NAMALWA (cell line): Measurements from ENCODE around the gene EMP2.

Experiments used
- DNase-seq: peaks from one replicate; pipeline ENCODE4 v3.0.0-alpha.2; 2015; ENCODE audit warnings: low spot score

Gene EMP2

DNA sequence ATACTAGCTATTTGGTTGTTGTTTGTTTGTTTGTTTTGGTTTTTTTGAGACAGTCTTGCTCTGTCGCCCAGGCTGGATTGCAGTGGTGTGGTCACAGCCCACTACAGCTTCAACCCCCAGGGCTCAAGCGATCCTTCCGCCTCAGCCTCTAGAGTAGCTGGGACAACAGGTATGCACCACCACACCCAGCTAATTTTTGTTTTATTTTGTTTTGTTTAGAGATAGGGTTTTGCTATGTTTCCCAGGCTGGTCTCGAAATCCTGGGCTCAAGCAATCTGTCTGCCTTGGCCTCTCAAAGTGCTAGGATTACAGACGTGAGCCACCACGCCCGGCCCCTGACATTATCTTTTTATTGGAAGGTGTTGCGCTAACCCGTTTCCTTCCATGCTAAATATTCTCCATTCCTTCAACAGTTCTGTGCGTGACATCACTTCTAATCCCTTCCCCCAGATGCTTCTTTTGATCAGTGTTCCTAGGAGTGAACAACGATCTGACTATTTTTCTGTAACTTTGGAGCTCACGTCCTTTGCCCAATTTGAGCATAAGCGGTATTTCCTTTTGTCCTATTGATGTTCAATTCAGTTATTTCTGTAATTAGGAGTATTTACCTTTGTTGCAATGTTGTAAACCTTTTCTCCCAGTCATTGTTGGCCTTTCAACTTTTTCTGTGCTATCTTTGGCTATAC lies 30.2 kb upstream of the EMP2 start:
- no peak for DNase-seq

DNA sequence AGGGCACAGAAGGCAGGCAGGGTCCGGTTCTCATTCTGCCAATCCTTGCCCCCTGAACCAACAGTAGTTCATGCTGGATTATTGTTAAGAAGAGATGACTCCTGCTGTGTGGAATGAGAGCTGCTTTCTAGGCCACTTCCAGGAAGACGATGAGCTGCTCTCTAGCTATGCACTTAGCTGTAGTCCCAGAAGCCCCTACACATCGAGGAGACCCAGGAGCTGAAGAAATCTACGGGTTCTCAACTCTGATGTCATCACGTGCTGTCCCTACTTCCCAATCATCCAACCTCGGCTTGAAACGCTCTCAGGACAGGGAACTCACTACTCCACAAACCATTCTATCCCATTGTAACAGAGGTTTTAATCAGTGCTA lies 29.0 kb upstream of the EMP2 start:
- DNase-seq = no peak

DNA sequence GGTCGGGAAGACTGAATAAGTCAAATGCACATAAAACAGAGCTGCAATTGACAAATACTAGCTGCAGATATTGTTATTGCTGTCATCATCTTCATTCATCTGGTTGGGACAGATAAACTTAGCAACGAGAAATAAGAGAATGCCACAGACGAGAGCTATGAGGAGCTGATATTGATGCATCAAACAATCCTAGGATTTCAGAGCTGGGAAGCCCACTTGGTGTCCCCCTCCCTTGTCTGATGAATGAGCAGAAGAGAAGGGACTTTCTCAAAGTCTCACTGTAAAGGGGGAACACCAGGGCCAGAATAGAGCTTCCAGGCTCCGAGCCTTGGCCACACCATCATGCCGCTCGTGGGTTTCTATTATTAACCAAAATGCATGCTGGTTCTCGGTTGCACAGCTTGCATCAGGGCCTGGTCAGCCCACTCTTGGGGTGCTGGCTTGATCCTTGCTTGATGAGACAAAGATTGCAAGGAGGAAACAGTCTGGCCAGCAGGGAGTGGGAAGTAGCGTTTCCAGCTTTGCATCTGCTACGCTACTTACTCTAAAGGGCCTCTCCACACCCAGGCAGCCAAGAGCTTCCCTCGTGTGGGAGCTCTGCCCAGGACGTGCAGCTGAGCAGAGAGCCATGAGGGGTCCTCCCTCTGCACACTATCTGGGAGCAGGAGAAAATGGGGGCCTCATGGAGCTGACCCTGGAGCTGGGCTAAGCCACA lies 28.4 kb upstream of the EMP2 start:
- DNase-seq = no peak

DNA sequence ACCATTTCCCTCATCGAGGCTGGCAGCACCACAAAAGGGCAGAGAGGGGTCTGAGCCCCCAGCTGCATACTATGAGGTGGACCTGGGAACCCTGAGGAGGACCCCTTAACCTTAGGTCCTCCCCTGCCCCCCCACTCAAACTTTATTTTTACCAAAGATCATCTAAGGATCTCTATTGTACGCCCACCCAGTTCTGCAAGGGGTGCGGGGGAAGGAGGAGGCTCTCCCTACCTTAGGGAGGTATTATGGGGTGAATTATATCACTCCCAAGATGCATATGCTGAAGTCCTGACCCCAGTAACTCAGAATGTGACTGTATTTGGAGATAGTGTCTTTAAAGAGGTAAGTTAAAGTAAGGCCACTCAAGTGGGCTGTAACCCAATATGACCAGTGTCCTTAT lies 26.8 kb upstream of the EMP2 start:
- no peak for DNase-seq

DNA sequence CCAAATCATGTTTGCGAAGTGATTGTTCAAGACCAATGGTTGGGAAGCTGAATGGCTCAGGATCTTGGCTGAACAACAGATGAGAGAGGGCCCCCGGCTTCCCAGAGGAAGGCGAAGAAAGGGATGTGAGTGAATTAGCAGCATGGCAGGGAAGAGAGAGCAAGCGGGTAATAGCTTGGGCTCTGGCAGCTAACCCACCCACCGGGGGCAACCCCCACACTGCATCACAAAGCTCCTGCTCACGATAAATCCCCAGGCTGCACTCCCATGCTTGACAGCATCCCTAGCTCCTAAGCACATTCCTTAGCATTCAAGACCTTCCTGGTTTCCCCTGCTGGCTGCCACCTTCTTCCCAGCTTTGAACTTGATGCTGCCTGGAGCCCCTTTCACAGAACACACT lies 26.2 kb upstream of the EMP2 start:
- DNase-seq = no peak

DNA sequence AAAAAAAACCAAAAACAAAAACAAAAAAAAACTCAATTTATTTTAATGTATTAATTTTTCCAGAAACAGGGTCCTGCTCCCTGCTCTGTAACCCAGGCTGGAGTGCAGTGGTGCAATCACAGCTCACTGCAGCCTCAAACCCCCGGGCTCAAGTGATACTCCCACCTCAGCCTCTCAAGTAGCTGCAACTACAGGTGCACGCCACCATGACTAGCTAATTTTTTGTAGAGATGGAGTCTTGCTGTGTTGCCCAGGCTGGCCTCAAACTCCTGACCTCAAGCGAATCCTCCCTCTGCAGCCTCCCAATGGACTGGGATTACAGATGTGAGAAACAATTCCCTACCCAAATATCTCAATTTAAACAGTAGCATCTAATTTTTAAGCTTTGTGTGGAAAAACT lies 25.2 kb upstream of the EMP2 start:
- no peak for DNase-seq

DNA sequence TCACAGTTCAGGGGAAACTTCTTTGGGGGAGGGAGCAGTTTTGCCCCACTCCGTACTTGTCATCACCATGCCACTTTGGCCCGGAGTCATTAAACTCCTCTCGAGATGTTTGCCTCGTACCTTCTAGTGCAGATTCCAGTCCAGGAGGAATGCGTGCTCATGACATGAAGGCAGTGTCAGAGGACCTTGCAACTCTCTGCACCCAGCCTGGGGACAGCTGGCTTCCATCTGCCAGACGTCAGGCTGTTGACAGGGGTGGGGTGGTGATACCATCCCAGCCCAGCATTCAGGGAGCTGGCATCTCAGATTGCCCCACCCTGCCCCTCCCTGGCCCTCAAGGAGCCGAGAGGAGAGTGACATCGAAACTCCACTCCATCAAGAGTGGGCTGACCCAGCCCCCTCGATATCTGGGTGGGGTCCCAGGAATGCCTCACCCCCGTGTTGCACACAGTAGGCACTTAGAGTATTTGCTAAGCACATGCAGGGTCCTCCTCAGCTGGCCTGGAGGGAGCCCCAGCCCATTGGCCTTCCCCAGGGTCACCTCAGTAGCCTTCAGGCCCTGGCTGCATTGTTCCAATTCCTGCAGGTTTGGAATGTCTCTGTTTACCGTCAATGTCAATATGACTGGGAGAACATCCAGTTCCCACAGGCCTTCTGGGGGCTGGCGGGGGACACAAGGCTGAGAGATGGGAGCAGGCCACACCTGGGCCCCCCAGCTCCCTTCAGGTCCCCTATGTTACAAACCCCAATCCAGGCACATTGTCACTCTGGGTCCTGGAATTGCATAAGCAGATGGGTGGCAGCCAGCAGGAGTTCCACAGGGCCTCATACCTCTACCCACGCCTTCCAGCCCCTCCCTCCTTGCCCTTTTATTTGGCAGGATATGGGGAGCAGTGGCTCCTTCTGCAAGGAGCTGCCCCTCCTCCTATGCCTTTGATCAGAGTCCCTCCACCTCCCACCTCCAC lies 21.3 kb upstream of the EMP2 start:
- no peak for DNase-seq

DNA sequence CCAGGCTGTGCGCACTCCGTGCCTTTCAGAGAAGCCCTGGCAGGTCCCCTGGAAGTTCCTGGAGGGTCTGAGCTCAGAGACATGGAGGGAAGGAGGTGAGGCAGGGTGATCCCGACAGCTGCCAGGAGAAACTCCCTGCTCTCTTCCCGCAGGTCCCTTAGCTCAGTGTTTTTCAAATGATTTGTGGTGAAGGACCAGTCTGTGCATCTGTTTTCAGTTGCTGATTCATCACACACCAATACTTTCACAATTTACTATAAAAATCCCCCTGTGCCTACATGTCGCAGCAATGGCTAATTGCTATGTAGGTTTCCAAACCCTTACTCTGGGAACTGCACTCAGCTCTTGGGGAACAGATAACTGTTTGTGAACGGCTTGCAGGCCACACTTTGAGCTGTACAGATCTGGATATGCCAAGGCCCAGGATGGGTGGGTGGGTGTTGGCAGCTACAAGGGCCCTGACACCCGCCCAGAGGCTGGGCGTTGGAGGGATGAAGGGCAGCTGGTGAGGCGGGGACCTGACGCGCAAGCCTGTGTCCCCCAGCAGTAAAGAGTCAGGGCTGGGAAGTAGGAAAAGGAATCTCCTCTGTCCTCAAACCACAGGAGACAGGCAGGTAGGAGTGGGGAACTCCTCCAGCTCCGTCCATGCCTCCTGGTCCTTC lies 20.5 kb upstream of the EMP2 start:
- no peak for DNase-seq

DNA sequence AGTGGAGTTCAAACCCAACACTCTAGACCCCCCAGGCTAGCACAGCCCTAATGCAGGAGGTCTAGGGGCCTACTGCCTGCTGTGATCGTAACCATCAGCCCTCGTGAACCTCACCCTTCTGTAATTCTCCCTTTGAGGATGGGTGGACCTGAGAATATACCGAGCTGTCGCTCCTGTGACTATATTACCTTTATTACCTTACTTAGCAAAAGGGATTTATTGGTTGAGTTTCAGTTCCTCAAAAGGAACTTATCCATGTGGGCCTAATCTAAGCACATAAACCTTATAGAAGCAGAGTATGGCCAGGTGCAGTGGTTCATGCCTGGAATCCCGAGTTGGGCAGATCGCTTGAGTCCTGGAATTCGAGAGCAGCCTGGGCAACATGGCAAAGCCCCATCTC lies 19.2 kb upstream of the EMP2 start:
- peak; percentile 38 for DNase-seq

DNA sequence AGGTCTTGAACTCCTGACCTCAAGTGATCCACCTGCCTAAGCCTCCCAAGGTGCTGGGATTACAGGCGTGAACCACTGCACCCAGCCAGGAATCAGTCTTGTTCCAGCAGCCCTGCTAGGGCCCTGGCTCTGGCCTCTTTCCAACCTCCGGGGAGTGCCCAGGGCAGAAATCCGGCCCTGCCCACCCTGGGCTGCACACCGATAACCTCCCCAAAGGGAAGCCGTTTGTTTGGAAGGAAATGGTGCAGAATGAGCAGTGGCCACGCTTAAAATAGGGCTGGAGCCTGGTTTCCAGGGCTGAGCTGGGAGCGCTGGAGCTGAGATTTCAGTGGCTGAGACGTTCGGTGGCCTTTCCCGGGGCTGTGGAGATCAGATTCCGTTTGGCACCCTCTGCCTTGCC lies 17.8 kb upstream of the EMP2 start:
- no peak for DNase-seq

DNA sequence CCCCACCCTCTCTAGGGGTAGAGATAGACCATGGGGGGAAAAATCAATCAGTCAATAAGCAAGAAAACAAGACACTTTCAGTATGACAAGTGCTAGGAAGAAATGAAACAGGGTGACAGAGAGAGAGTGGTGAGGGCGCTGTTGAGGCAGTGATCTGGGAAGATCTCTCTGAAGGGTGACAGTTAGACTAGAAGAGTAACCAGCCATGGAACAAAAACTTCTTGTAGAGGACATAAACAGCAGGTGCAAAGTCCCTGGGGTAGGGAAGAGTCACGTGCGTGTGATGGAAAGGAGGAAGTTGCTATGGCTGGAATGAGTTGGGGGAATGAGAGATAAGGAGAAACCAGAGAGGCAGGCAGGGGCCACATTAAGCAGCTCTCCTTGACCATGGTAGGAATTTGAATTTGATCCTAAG lies 16.8 kb upstream of the EMP2 start:
- peak; percentile 56 for DNase-seq

DNA sequence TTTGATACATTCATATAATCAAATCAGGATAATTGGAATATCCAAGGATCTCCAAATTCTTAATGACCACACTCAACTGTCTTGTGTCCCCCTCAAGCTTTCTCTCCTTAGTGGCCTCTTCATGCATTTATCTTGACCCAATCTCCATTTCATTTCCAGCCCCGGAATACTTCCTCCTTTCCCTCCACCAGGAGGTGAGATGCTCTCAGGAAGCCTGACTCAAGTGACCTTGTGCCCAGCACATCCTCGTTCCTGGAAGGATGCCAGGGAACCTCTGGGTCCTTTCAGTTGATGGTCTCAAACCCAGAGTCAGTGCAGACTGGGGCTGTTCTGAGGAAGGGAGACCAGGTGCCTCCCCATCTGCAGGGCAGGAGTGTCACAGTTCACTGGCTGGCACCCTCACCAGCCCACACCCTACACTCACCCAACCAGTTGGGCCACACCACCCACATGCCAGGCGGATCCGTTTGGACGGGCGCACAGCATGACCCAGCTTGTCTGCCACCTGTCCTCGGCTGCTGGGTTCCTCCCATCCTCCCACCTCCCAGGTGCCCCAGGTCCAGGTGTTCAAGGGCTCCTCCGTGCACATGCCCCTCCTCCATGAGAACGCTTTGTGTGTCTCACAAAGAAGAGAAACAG lies 14.0 kb upstream of the EMP2 start:
- peak; percentile 53 for DNase-seq

DNA sequence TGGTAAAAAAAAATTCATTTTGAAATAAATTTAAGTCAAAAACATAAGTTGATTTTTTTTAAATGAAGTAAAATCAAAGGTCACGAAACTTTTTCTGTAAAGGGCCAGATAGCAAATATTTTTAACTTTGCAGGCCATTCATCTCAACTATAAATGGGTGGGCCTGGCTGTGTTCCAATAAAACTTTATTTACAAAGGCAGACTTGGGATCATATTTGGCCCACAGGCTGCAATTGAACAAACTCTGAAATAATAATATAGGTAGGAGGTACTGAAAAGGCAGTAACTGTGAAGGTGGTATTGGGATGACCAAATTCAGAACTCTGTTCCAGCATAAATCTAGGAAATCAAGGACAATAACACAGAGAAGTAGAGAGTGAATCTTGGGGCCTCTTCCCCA lies 12.2 kb upstream of the EMP2 start:
- DNase-seq = no peak

DNA sequence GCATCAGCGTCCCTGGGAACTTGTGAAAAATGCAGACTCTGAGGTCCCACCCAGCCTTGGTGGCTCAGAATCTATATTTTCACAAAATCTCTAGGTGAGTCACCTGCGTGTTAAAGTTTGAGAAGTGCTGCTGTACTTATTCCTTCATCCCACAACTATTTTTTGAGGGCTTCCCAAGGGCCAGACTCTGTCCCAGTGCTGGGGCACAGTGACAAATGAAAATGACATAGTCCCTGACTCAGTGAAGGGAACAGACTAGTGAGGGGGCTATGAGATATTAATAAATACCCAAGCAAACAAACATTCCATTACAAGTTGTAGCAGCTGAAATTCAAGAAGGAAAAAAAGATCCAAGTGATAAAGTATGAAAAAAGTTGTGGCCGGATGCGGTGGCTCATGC lies 9.9 kb upstream of the EMP2 start:
- no peak for DNase-seq

DNA sequence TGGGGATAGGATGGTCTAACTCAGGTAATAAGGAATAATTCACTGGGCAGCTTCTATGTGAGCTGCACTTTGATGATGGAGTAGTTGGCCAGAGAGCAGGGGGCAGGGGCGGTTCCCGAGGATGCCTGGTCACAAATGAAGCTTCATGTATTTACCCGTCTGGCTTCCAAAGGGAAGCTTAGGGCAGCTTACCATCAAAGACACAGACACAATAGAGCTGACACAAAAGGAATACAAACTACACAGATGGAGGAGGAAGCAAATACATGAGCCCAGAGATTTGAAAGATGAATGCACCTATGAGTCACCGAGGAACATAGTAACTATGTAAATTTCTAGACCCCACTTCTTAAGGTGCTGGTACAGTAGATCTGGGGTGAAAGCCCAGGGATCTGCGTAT lies 8.7 kb upstream of the EMP2 start:
- no peak for DNase-seq

DNA sequence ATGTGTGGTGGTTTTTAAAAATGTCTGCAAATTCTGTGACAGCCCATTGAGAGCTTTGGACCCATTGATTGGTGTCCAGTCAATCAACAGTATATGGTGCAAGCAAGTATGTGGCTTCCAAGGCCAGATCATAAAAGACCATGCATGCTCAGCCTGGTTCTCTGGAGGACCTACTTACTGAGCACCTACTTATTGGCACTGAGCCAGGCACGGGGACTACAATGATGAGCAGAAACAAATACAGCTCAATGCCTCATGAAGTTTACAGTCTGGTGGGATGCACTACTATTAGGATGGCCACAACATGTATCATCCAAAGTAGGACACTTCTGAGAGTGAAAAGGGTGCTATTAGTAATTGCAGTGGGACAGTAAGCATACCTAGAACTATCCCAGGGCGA lies 7.2 kb upstream of the EMP2 start:
- DNase-seq = no peak

DNA sequence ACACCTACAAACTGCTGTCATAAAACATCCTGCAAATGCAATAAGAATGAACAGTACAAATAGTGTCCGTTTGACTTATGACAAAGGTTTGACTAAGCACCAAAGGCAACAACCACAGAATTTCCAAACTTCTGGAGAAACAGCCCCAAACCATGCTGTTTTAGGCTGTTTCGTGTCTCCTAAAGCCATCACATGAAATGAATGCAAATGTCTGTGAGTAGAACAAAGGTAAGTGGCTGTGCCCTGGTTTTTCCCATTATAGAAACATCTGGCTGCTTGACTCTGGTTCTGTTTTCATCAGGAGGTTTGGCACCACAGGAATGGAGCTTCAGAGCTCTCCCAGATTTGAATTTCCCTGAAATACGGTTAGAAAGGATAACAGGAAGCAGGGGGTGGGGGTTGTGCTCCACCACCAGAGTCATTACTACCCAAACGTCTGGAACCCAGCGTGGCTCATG lies 4.6 kb upstream of the EMP2 start:
- DNase-seq = no peak

DNA sequence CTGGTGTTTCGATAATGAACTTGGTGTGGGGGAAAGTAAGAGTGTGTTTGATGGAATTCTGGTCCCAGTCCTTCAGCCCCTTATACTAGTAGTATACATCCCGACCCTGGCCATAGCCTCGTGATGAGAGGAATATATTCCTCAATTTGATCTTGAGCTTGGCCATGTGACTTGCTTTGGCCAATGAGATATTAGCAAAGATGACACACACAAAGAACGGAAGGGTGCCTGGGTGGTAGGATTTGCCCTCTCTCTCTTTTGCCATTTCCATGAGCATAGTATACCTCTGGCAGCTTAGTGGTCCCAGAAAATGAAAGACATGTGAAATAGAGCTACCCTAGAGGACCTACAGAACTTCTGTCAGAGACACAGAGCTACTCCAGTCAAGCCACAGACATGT lies 2.9 kb upstream of the EMP2 start:
- DNase-seq = no peak

DNA sequence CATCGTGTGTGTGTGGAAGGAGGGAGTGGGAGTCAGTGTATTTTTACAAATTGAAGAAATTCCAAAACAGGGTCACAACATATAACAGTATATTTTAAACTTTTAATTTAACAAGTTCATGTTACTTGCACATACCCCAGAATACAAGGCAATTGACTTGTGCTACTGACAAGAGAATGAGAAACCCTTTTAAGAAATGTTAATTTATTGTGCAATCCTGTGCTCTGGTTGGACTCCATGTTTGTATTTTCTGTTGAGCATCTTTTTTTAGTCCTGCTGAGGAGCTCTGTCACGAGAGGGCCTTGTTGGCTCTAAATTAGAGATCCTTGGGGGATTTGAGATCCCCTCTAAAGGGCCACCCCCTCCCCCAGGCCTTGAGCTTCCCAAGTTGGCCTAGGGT lies 1.1 kb upstream of the EMP2 start:
- no peak for DNase-seq

DNA sequence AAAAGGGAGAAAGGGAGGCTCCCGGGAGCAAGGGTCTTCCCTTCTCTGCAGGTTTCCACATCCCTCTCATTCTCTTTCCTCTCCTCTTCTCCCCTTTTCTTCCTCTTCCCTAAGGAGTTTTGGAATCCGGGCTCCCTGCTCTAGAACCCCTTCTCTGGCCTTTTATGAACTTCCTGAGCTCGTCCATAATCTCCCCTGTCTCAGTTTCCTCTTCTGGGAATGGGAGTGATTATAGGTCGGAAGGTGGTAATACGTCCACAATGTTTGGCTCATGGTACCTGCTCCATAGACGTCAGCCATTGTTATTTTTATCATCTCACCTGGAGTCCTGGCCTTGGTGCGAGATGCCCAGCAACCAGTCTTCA lies 467 bp upstream of the EMP2 start:
- no peak for DNase-seq

DNA sequence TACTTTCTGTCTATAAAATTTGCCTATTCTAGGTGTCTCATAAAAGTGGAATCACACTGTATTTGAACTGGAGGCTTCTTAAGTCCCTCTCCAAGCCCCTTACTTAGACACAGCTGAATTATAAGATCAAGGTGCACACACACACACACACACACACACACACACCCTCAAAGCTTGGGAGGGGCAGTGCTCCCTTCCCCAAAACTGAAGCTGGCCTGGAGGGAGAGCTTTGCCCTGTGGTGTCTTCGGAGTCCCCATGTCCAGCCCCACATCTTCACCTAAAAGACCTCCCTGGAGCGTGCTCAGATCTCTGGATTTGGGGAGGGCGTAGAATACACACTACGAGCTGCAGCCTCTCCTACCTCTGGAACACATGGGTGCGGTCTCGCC lies 828 bp downstream of the EMP2 start:
- no peak for DNase-seq
